HG03135 (cell line): ENCODE data around the gene NRXN3.

Experiments
- ATAC-seq: cut with Tn5 transposase; IDR thresholded peaks from one replicate; pipeline ENCODE4 v1.9.1; 2021; ENCODE audit warnings: mild to moderate bottlenecking, moderate library complexity; ENCODE audit not compliant: unreplicated experiment

NRXN3 gene

DNA sequence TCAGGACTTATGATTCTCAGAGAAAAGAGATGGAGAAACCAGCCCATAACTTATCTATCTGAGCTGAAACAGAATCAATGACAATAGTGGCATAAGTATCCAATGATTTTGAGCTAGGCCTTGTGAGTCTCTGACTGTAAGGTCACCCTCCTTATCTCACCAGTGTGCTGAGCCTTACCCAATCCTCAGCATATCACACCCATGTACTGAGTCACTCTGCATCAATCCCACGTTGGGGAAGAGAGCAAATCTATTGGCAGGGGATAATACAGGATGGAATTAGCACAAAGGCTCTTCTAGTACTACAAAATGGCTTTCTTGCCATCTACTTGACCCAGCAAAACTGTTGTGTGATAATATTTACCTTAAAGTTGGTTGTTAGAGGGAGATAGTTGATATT lies 997.8 kb downstream of the NRXN3 start:
- no peak for ATAC-seq

DNA sequence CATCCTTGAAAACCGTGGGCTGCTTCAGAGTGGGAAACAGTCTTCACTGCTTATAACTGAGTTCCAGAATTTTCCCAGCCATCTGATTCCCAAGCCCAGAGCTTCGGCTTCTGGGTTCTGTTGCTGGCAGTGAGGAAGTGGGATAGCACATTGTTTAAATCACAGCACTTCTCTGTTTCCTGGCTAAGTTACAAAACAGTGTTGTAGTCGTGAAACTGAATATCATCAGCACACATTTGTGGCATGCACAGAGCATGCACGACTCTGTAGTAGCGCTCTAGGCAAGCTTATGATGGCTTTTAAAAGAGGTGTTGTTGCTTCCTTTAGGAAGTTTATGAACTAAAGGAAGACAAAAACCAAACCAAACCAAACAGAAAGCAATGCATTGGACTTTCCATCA lies 1005.5 kb downstream of the NRXN3 start:
- ATAC-seq = no peak

DNA sequence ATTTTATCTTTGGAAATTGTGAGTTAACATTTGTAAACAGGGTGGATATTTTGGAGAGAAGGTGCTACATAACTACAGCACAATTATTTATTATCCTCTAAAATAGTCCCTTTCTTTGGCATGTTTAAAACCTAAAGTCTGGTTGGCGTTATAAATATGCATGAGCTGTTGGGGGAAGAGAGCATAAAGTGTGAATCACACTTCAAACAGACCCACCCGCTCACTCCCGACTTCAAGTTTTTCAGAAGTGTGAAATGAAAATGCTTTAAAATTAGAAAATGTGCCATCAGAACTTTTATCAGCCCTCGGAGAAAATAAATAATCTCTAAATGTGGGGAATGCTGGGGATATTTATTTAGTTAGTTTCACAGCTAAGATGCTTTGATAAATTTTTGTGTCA lies 1006.9 kb downstream of the NRXN3 start:
- no peak for ATAC-seq

DNA sequence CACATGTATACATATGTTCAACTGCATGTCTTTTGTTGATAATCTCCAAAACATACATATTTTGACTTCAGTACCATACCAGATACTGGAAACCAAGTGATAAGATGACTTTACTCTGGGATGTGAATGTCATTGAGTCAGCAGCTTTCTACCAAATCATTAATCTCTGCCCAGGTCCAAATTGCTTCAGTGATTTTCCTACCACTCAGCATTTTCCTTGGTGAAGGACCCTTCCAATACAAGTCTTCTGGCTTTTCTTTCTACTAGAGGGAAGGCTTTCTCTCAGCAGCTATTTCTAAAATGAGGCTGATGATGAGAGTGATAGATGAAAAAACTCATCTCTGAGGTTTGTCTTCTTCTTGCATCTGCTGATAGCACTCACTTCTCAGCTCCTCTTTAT lies 1008.5 kb downstream of the NRXN3 start:
- ATAC-seq = no peak

DNA sequence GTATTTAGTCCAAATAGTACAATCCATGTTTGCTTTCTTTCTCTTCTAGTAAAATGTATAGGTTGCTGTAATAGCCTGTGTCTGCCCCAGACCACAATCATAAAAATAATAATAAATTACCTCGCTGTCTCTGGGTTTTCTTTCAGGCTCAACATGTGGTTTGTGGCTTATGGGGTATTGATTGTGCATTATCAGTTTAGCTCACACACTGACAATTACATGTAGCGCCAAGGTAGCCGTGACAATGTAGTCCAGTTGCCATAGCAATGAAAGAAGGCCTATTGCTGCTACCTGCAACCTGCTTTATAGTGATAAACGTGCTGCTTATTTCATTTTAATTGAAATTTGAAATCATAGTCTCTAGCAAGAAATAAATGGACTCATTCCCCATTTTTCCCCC lies 1009.8 kb downstream of the NRXN3 start:
- no peak for ATAC-seq

DNA sequence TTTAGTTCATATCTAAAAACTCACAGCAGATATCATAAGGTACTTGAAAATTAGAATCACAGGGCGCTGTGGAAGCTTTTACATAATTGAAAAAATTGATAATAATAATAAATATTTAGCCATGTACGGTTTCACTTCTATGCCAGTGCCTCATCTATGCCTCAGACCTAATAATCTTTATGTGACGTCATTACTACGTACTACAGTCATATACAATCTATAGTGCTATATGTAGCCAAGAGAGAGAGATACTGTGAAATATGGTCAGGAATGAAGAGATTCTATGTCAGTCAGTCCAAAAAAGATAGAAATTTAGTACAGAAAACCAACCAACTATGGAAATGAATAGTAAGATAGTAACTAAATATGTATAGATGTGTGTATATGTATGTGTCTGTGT lies 1010.5 kb downstream of the NRXN3 start:
- no peak for ATAC-seq

DNA sequence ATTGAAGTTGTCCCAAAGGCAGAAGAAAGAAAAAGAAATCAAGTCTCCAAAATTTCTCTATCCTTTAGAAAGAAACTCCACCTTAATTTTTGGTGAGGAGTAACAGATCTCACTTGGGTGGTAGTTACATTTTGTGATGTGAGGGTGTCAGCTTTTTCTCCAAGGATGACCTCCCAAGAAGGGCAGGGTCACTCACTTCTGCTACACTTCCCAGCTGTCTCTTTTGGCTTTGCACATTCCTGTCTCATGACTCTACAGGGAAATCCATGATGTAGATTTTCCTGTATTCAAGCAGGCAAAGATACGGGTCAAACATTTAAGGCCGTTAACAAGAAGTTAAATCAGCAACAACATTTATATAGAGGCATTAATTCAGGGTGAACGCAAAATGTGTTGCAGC lies 1016.4 kb downstream of the NRXN3 start:
- no peak for ATAC-seq

DNA sequence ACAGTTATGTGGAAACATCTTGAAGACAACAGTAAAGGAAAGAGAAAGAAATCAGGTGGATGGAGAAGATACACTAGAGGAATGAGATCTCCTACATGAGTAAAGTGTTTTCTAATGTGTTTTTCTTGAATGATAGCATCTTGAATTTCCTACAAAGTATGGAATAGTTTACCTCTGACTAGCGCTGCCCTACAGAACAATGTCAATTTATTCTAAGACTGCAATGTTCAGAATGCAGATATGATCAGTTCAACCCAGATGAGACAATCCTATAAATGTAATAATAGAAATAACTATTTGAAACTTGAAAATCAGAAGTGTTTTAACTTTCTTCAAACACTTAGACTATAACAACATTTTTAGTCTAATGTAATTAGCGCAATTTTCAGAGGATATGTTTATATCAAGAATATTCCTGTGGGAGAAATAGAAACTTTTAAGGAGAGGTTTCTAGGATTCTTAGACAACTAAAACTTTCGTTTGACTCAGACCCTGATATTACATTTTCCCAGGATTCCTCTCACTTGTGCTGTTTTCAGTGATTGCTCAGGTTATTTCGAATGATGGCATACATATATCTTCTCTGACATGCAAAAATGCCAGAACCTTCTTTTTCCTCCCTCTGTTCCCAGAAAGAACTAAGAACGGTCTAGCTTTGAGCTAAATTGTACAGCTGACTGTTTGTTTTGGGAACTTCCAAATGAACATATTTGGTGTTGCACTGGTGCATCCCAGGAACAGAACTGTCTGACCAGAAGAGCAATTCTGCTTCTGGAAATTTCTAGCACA lies 1023.7 kb downstream of the NRXN3 start:
- ATAC-seq = no peak

DNA sequence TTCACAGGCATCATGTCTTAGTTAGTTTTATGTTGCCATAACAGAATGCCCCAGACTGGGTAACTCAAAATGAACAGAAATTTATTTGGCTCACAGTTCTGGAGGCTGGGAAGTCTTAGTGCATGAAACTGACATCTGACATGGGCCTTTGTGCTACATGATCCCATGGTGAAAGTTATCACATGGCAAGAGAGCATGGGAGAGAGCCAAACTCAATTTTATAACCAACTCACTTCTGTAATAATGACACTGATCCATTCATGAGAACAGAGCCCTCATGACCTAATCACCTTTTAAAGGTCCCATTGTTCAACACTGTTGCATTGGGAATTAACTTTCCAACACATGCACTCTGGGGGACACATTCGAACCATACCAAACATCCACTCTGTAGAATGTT lies 1026.0 kb downstream of the NRXN3 start:
- ATAC-seq = no peak

DNA sequence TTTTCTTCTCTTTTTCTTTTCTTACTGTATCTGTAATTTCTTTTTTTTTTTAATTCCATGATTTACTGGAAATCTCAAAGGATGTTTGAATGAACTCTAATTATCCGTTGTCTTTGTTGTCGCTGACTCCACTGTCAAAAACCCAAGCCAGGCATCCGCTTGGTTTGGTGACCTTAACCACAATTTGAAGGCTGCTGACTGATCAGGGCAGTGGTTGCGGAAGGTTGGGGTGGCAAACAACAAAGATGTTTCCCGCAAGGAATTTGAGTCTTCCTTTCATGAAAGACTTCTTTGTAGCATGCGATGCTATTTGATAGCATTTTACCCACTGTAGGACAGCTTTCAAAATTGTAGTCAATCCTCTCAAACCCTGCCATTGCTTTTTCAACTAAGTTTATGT lies 1027.3 kb downstream of the NRXN3 start:
- no peak for ATAC-seq

DNA sequence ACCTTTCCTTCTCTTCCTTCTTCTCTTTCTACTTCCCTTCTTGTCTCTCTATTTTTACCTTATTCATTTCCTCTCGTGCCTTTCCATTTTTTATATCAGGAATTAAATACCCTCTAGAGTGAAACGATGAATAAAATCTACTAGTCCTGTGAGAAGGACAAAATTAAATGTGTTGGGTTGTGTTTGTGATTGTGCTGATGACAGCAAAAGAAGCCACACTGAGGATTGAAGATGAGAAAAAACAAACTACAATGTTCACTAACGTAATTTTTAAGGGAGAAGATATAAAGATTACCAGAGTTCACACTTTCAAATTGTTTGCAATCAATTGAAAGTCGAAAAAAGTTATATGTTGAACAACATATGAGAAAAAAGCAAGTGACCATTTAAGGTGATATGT lies 1029.0 kb downstream of the NRXN3 start:
- no peak for ATAC-seq

DNA sequence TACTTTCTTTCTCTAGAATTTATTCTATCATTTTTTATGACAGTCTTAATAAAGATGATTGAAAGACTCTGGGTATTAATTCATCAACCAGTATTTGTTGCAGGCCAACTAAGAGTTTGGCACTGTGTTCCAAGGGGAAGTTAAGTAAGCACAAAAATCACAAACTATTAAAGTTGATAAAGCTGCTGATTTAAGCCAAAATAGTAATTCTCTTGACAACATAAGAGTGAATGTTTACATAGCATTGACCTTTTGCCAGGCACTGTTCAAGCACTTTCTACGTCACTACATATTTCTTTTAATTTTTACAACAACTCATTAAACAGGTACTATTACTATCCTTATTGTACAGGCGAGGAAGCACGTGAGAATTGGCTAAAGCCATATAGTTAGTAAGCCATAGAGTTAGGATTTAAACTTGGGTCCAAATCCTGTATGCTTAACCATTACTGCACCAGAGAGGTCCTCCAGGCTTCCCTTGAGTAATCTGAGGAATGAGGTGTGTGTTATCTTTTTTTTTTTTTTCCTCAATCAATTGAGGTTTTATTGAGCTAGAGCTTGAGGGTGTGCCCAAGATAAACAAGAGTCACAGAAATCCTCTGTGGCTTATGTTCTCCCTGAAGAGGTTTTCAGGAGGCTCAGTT lies 1031.5 kb downstream of the NRXN3 start:
- ATAC-seq = no peak

DNA sequence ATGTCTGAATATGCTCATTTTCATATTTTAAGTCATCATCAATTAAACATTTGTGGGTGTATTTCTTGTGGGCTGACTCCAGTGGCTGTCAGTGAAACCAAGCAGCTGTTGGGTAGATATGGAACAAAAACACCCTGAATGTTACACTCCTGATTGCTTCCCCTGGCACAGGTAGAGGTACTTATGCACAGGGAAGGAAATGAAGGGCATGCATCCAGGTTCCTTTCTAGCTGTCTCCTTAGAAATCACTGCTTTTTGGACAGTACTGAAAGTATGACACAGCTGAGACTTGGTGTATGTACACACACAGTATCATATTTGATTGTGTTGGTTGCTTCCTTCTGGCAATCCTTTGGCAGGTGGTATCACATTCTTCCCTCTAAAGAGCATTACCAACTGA lies 1034.4 kb downstream of the NRXN3 start:
- no peak for ATAC-seq

DNA sequence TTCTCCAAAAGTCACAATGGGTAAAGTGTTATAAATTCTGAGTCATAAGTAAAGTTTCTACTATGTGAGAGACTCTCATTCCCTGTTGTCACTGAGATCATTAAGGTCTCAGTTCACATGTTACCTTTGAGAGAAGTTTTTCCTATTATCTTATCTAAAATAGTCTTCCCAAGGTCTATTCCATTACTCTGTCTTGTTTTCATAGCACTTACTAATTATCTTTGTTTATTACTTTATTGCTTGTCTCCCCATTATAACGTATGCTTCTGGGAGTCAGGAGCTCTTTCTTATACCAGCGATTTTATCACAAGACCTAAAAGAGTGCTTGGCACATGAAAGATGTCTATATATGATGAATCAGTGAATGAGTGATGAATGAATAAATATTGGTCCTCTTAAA lies 1039.2 kb downstream of the NRXN3 start:
- no peak for ATAC-seq

DNA sequence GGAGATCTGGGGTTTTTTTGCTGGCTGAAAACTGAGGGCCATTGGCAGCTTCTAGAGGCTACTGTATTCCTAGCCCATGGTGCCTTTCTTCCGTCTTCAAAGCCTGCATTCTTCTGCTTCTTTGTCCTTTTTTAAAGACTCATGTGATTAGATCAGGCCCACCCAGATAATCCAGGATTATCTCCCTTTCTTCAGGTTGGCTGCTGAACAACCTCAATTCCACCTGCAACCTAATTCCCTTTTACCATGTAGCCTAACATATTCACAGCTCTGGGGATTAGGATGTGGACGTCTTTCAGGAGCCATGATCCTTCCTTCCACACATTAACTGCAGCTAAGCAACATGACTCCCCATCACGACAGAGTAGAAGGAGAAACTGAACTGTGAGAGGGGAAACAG lies 1055.6 kb downstream of the NRXN3 start:
- ATAC-seq = no peak

DNA sequence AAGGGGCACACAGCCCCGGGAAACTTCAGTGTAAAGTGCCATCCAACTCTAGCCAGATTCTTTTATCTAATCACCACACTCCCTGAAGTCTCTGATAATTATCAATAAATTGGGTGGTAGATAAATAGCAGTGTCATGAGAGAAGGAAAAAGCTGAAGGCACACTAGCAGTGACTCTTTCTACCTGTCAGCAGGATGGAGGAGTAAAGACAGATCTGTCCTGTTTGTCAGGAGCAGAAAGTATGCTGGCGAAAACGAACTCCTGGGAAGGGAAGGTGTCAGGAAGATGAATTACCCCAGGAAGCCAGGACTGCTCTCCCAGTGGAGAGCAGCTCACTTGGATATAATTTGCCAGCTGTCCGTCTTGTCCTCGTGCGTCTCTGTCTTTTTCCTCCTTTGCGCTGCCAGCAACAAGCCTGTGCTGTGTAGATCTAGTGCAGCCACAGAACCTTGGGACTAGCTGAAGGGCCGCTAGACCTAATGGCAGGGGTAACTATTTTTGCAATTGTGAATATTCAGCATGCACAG lies 1059.3 kb downstream of the NRXN3 start:
- no peak for ATAC-seq

DNA sequence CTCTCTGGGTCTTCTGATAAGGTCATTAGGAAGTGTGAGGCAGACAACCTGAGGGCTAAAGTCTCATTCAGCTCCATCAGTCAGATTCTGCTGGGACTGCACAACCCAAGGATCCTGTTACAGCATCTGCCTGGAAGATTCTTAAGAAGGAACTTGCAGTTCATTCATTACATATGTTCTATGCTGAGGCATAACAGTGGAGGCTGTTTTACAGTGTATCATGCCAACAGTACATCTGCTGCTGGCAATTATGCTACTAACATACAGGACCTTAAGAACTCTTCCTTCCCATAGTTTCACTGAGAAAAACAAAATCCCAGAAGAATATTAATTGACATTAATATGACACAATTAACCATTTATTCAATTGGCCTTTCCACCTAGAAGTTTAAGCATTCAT lies 1072.5 kb downstream of the NRXN3 start:
- no peak for ATAC-seq

DNA sequence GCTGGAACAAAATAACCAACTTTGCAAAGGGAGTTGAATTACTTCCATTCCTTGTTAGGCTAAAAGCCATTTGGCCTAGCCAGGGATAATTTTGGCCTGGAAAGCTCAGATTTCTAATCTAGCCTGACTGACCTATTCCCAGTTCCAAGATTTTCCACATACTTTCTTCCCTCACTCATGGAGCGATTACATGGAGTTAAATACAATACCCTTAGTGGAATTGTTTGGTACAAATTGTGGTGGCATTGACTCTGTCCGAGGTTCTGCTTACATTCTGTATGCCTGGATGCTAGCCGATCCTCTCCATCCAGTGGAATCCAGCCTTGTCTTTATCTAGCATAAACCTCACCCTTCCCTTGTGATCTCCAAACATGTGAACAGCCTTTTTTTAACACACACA lies 1076.0 kb downstream of the NRXN3 start:
- no peak for ATAC-seq

DNA sequence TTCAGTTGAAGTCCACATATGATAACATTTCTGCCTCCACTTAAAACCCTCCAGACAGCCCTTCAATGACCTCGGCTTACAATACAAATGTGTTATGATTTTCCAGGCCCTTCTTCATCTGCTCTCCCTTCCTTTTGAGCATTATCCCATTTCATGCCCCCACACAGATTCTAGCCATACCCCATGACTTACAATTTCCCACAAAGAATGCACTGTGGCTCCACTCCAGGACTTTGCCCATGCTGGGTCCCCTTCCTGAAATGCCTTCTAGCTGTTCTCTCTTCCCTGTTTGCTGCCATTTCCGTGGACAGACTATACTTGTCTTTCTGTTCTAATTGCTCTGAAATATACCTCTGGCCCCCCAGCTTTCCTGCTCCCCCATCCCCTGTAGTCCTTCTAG lies 1078.0 kb downstream of the NRXN3 start:
- no peak for ATAC-seq

DNA sequence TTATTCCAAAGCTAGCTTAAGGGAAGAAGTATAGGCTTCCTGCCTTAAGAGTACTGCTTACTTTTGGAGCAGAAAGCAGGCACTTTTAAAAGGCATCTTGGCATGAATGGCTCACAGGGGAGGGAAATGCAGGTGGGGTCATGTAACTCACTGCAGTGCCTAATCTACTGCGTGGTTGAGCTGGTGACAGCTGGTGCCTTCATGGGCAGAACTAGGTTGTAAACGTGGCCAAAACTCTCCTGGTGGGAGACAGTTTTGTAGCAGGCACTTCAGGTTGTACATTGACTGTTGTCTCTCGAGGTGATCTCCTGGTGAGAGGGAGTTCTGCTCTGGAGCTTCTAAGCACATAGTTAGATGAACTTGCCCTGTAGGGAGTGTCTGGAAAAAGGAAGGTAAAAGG lies 1078.6 kb downstream of the NRXN3 start:
- no peak for ATAC-seq

DNA sequence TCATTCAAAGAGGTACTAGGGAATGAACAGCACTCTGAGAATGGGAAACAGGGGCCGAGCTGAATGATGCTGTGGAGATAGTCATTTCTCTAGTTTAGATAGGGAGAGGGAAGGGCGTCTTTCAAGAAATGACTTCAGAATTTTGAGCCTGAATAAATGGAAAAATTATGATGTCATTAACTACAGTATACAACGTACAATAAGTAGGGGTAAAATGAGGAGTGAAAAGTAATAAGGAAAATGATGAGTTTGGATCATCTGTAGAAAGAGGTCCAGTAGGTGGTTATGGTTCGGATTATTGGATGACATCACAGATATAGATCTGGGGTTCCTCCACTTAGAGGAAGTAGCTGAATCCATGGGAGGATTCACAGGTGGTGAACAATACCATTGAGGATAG lies 1081.1 kb downstream of the NRXN3 start:
- ATAC-seq = no peak

DNA sequence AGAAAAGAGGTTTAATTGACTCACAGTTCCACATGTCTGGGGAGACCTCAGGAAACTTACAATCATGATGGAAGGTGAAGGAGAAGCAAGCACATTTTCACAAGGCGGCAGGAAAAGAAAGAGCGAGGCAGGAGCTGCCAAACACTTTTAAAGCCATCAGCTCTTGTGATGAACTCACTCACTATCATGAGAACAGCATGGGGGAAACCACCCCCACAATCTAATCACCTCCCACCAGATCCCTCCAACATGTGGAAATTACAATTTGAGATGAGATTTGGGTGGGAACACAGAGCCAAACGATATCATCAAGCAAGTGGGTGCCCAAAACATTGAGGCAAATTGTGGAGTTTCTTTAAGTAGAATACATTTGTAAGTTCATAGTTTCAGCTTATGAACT lies 1083.4 kb downstream of the NRXN3 start:
- no peak for ATAC-seq
